Measurements from ENCODE around the gene HNMT.
"Not testable (repeated sequence)": the region's sequence is repeated elsewhere in the genome, so short reads cannot be mapped to it uniquely, and the experiment has no call there.

The HNMT gene

DNA sequence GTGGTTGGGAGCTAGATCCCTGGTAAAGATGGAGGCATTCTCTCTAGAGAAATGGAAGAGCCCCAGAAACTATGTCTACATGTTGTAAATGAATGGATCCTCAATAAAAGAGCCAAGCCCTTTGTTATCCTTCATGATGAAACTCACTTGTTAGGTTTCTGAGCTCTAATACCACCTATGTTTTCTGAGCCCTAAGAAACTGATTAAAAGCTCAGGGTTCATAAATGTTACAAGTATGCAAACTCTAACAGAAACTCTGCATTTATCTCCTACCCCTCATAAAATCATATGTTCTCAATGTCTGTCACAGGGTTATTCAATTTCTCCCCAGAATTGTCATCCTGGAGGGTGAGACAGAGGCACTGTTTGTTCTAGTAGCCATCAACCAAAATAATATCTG is 18.0 kb upstream of the HNMT start:
- DNase-seq (ENCODE audit: low read depth): no peak

DNA sequence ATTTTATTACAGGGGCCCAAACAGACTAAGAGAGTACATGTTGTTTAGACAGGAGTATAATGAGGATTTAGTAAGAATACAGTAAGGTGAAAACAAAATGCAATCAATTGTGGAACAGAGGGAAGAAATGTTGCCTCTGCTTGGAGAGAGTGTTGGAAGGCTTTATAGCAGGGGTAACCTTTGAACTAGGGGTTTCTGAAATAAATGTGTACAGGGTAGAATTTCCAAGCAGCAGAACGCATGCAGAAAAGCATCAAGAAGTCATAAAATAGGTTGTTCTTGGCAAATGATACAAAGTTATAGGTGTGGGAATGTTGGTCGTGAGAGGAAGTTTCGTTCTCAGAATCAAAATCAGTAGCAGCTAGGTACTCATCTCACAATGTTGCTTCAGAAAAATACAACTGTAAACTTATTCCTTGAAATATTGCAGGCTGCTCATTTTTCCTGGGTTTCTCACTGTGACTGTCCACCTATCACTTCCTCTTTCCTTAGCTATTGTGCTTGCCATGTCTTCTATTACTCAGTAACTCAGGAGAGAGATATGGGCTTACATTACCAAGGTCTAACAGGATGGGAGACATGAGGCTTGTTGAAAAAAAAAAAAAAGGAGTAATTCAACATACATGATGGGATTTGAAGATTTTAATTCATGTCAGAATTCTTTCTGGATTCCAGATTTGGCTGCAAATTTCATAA is 17.1 kb upstream of the HNMT start:
- DNase-seq (ENCODE audit: low read depth): no peak

DNA sequence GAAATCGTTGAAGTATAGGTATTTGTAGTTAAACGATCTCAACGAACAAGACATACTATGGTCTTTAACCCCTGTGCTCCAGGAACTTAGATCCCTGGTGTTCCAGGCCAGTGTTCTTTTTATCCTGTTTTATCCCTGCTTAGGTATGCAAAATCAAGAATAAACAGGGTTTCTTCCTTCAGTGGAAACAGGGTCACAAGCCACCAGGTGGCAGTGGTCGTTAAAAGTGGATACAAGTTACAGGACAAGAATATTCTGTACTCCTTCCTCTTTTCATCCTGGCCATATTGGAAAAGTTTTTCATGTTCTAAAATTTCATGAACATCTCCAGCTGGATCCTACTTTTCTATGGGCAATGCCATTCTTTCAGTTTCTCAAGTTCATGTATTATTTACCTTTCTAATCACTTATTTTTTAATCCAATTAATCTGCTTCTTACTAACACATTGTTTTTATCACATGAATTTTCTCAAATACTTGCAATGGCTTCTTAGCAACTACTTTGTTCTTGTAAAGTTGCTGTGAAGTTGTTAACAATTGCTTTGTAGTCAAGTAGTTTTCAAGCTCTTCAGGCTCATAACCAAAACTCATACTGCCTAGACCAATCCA is 16.4 kb upstream of the HNMT start:
- DNase-seq (ENCODE audit: low read depth): no peak

- no peak for DNase-seq (ENCODE audit: low read depth)
Observed at GRCh38 chr2:137948894-137949293, 15.4 kb upstream of the HNMT start.

DNA sequence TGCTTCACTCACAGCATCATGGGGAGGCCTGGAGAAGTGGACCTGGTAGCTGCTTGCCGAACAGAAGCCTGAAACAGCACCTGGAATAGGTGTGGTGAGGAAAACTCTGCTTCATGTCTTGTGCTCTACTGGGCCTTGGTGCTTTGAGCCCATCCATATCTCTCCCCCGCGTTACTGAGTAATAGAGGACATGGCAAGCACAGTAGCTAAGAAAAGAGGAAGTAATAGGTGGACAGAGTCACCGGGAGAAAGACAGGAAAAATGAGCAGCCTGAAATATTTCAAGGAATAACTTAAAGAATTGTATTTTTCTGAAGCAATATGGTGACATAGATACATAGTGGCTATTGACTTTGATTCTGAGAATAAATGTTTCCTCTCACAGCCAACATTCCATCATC is 14.0 kb upstream of the HNMT start:
- no peak for DNase-seq (ENCODE audit: low read depth)

GRCh38 chr2:137951586-137951985 is 12.7 kb upstream of the HNMT start:
- no peak for DNase-seq (ENCODE audit: low read depth)

- DNase-seq (ENCODE audit: low read depth): no peak
Observed at GRCh38 chr2:137952586-137953129, 11.6 kb upstream of the HNMT start.

DNA sequence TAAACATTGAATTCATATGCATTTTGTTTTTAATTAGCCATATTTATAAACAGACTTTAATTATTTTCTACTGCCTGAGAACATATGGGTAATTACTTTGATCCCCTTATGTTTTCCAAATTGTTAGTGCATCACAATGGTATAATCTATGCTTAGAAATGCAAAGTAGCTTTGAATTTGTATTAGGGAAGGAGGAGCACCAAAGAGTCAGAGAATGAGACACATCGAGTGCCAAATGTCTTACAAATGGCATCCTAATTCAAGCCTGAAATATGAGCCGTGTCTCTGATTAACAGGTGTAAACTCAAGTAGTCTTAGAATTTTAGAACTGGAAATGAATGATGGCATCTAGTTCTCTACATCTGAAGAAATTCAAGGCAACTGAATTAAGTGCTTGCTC is 8.7 kb upstream of the HNMT start:
- no peak for DNase-seq (ENCODE audit: low read depth)

GRCh38 chr2:137957033-137957432 is 7.2 kb upstream of the HNMT start:
- DNase-seq (ENCODE audit: low read depth): no peak

DNA sequence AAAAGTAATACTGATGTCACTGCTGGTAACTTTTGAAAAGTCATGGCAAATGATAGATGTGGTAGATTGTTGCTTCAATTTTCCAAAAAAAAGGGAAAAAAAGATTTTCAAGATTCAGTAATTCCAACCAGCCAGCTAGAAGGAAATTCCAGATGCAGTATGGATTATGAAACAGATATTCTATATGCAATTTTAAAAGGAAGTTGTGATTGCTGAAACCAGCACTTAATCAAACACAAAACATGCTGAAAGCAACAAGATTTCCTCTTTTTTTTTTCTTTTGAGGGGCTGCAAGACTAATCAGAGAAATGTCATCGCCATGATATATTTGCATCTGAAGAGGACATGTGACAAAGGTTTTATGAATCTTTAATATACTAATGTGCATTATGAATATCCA is 5.1 kb upstream of the HNMT start:
- no peak for DNase-seq (ENCODE audit: low read depth)

DNA sequence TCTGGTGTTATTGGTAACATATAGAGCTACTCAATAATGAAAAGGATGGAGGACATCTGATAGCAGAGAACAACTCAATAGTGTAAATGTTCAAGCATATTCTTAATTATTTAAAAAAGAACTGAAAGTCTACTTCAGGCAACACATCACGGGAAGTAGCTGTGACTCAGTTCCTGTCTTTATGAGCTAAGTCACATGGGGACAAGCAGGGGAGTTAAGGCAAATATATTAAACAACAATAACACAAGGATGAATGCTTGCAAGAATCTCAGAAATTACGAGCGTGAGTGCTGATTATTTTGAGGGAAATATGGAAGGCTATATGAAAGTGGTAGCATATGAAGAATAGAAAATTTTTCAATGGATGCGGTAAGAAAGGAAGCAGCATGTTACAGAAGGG is 4.0 kb upstream of the HNMT start:
- no peak for DNase-seq (ENCODE audit: low read depth)

- DNase-seq (ENCODE audit: low read depth): no peak
Observed at GRCh38 chr2:137961602-137962001, 2.7 kb upstream of the HNMT start.

GRCh38 chr2:137963535-137964065 is 673 bp upstream of the HNMT start:
- DNase-seq (ENCODE audit: low read depth): no peak

- DNase-seq (ENCODE audit: low read depth): no peak
Observed at GRCh38 chr2:137964859-137965459, 686 bp downstream of the HNMT start.

- no peak for DNase-seq (ENCODE audit: low read depth)
Observed at GRCh38 chr2:137966043-137966442, 1.8 kb downstream of the HNMT start.

DNA sequence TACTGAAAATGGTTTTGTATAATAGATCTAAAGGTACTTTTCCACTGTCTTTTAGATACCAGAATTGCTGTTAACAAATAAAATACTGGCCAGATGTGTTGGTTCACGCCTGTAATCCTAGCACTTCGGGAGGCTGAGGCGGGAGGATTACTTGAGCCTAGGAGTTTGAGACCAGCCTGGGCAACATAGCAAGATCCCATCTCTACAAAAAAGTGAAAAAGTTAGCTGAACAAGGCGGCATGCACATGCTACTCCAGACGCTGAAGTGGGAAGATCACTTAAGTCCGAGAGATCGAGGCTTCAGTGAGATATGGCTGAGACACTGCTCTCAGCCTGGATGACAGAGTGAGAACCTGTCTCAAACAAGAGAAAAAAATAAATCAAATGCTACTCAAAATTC is 2.8 kb downstream of the HNMT start:
- DNase-seq (ENCODE audit: low read depth): no peak

DNA sequence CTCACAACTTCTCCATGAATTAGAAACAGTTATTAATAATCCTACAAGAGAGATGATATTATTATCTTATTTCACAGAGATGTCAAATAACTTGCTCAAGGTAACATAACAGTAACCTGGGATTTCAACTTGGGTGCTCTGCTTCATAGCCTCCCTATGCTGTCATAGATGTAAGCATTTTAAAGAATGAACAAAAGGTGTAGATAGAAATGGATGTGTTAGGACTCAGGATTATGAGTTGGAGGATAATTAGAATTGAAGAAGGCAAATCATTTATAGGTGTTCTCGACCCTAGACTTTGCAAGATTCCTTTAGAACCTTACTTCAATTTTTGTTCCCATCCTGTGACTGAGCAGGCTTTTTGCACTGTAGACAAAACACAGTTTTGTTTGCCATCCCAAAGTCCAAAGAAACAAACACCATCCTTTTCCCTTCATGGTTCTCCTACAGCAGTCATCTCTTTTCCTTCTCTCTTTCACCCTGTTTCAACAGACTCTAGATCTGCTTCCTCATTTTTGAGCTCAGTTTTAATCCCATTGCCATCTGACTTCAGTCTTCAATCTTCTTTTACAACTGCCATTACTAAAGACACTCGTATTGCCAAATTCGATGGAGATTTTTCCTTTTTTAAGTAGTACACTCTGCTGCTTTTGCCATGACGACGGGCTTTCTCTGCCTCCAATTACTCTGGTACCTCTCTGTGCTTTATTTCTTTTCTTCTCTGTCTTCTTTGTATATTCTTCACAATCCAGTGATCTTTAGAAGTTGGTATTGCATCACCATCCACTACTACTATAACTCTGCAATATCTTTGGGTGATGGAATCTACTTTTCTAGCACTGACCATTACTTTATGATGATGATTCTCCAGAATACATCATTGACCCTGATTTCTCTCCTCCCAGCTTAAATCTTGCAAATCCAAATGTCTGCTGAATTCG is 4.5 kb downstream of the HNMT start:
- DNase-seq (ENCODE audit: low read depth): no peak

DNA sequence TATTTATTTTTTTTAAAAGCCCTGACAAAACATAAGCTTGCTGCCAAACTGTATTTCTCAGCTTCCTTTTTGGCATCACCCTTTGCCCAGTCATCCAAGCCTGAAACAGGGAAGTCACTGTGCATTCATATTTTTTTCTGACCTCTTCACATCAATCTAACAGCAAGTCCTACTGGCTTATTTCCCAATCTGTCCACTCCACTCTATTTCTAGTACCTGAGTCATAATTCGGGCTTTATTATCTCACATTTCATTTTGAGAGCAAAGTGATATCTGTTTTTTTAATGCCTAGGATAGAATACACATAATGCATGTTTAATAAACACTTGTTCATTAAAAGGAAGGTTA is 5.1 kb downstream of the HNMT start:
- no peak for DNase-seq (ENCODE audit: low read depth)

- DNase-seq (ENCODE audit: low read depth): no peak
Observed at GRCh38 chr2:137969876-137970275, 5.6 kb downstream of the HNMT start.

GRCh38 chr2:137971259-137971658 is 7.0 kb downstream of the HNMT start:
- not testable (repeated sequence) for DNase-seq (ENCODE audit: low read depth)

DNA sequence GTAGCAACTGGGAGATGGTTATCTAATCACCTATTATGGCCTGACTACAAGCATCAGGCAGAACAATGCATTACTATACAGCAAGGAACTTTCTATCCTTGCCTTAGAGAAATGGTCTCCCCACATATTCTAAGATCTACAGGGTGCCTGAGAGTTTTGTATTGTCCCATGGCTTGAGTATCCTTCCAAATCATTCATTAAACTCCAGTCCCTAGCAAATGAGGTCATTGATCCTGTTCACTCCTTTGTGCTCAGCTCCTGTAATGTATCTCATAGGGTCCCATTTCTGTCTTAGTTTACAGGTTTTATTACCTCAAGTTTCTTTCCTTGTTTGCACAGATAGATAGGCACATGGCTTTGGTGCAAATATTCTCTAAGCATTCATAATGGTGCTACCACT is 9.0 kb downstream of the HNMT start:
- DNase-seq (ENCODE audit: low read depth): no peak

All from stimulated activated CD4-positive, alpha-beta T cell treated with anti-CD3 and anti-CD28 coated beads, Interleukin-2, amount 100 ng/mL, for 4 hours (primary cell).